GM12891 (cell line): ENCODE measurements around the gene BCAR3.

Source experiments
- PAX5 ChIP-seq: IDR thresholded peaks from 2 replicates; pipeline ENCODE4 v1.6.1; 2011; ENCODE audit warnings: low read length, moderate library complexity, mild to moderate bottlenecking; ENCODE audit not compliant: insufficient read depth, severe bottlenecking
- POLR2A ChIP-seq: IDR thresholded peaks from 2 replicates; pipeline ENCODE4 v1.6.1; 2011; ENCODE audit warnings: low read depth, low read length, control low read depth
- POLR2AphosphoS5 ChIP-seq: IDR thresholded peaks from 2 replicates; pipeline ENCODE4 v1.6.1; 2011; ENCODE audit warnings: low read depth, low read length, control low read depth
- POU2F2 ChIP-seq: IDR thresholded peaks from 2 replicates; pipeline ENCODE4 v1.6.1; 2011; ENCODE audit warnings: low read depth, mild to moderate bottlenecking, control low read depth, low read length, moderate library complexity
- SPI1 ChIP-seq: IDR thresholded peaks from 2 replicates; pipeline ENCODE4 v1.6.1; 2011; ENCODE audit warnings: low read depth, low read length, control low read depth
- TAF1 ChIP-seq: IDR thresholded peaks from 2 replicates; pipeline ENCODE4 v1.6.1; 2011; ENCODE audit warnings: low read depth, low read length, control low read depth

DNA sequence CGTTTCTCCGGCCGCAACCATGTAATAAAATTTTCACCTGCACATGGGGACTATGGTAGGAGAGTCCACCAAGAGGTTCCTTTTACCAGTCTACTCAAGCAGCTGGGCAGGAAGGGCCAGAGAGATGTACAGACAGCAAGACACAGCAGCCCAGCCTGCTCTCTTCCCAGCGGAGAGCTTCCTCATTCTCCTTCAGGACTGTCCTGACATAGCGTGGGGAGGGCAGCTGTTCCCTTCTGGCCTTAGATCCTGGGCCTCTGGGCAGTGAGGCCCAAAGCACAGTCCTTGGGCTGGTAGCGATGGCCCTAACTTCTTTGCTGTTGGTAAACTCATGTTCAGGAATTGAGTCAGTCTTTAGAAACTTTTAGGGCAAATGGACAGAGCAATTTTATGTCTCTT, 89.1 kb downstream of the BCAR3 start:
- TF ChIP-seq POLR2A (no peak), POLR2AphosphoS5 (no peak), TAF1 (no peak), SPI1 (no peak), PAX5 (no peak), POU2F2 (no peak)
